K562 (cell line): ENCODE measurements around the gene TEX14. TPM values are rescaled to one million over a fixed set of nuclear protein-coding genes. Genes with fewer than 3 reads are reported as not detected.

Source experiments
- ATAC-seq: fragments of 200-7000 bp; cut with Tn5 transposase; 3 replicates; pipeline ENCODE4 v1.9.1; 2020; ENCODE audit warnings: moderate library complexity
- BruUV-seq: library from RNA; stranded (reverse); fragments of 400-500 nt; replicated peaks from 2 replicates; lab custom pipeline; 2021; lab: Mats Ljungman, UMichigan
- CTCF ChIA-PET: fragments of 300-600 bp; formaldehyde crosslinking; extraction: SDS; loops from one replicate; lab custom pipeline; 2021; ENCODE audit warnings: low intra/inter-chr PET ratio; lab: Yijun Ruan, JAX
- POLR2A ChIA-PET: fragments of 300-600, 350-650 bp; sonication (Branson Sonifier 250); formaldehyde crosslinking; extraction: SDS; loops from one replicate; lab custom pipeline; 2021; ENCODE audit warnings: antibody characterized with exemption, inconsistent platforms; lab: Yijun Ruan, JAX
- DNase-seq, 4 experiments: peaks; one replicate each; pipeline versions ENCODE4 v3.0.0 to v3.0.0-alpha.2; 2011 to 2018; ENCODE audit warnings: low spot score in 3 of 4, mixed read lengths in 3 of 4; ENCODE audit errors: extremely low read depth in 1 of 4
- FAIRE-seq: peaks from 2 replicates; lab custom pipeline; 2011; peaks lifted over from hg19 to GRCh38; lab: Jason Lieb, UNC
- H2AFZ ChIP-seq: 2 replicates; pipeline ENCODE4 v1.6.0; 2011; ENCODE audit warnings: low read depth, low read length, control low read depth, inconsistent platforms
- H3K27ac ChIP-seq: fragments of 200-600 bp; 3 replicates; pipeline ENCODE4 v1.8.0; 2011; ENCODE audit warnings: low read depth, mild to moderate bottlenecking, control low read depth, inconsistent platforms, low read length, moderate library complexity, mixed read lengths; ENCODE audit errors: extremely low read depth
- H3K27me3 ChIP-seq, 2 experiments: fragments of 300-600 bp in 1 of 2; 2 replicates in 1 of 2; 3 replicates in 1 of 2; pipeline versions ENCODE4 v1.6.0 to v1.8.0; 2011; ENCODE audit warnings: inconsistent platforms in 2 of 2, low read length in 2 of 2, mild to moderate bottlenecking in 1 of 2, mixed read lengths in 1 of 2, moderate library complexity in 1 of 2; ENCODE audit not compliant: control insufficient read depth in 2 of 2, insufficient read depth in 2 of 2
- H3K36me3 ChIP-seq: fragments of 300-600 bp; 3 replicates; pipeline ENCODE4 v1.8.0; 2011; ENCODE audit warnings: mild to moderate bottlenecking, low read length, inconsistent platforms; ENCODE audit not compliant: control insufficient read depth, insufficient read depth
- H3K4me1 ChIP-seq, 2 experiments: fragments of 200-600 bp in 1 of 2; replicated peaks in 1 of 2; 2 replicates in 1 of 2; 3 replicates in 1 of 2; pipeline versions ENCODE4 v1.5.1 to v1.8.0; 2011; ENCODE audit warnings: inconsistent platforms in 2 of 2, low read length in 2 of 2, mild to moderate bottlenecking in 1 of 2, mixed read lengths in 1 of 2, moderate library complexity in 1 of 2; ENCODE audit not compliant: control insufficient read depth in 2 of 2, insufficient read depth in 2 of 2
- H3K4me2 ChIP-seq: 2 replicates; pipeline ENCODE4 v1.6.1; 2011; ENCODE audit warnings: low read length, control low read depth, inconsistent platforms, mixed read lengths; ENCODE audit not compliant: insufficient read depth
- H3K4me3 ChIP-seq: fragments of 200-600 bp; sonication (generic), shearing (Covaris generic); 2 replicates; pipeline ENCODE4 v1.5.1; 2016; ENCODE audit warnings: control low read depth, inconsistent platforms
- H3K79me2 ChIP-seq: fragments of 200-600 bp; 3 replicates; pipeline ENCODE4 v1.8.0; 2011; ENCODE audit warnings: low read length, inconsistent platforms; ENCODE audit not compliant: control insufficient read depth, insufficient read depth
- H3K9ac ChIP-seq, 2 experiments: 2 replicates each; pipeline versions ENCODE4 v1.6.0 to v1.6.1; 2011; ENCODE audit warnings: low read depth in 2 of 2, low read length in 2 of 2, control low read depth in 1 of 2, inconsistent platforms in 1 of 2, mild to moderate bottlenecking in 1 of 2, mixed read lengths in 1 of 2; ENCODE audit not compliant: insufficient read depth in 1 of 2
- H3K9me1 ChIP-seq: one replicate; pipeline ENCODE4 v1.6.0; 2011; ENCODE audit warnings: inconsistent platforms, mild to moderate bottlenecking, low read length, moderate library complexity; ENCODE audit not compliant: control insufficient read depth, insufficient read depth
- H3K9me3 ChIP-seq: replicated peaks from 2 replicates; pipeline ENCODE4 v1.5.1; 2011; ENCODE audit warnings: low read depth, low read length, inconsistent platforms; ENCODE audit not compliant: control insufficient read depth, insufficient read depth
- H4K20me1 ChIP-seq: replicated peaks from 2 replicates; pipeline ENCODE4 v1.6.1; 2011; ENCODE audit warnings: low read length, inconsistent platforms, mixed read lengths; ENCODE audit not compliant: control insufficient read depth, insufficient read depth
- ATF7 ChIP-seq: fragments of 450-650 bp; IDR thresholded peaks from 2 replicates; pipeline ENCODE4 v1.7.1; 2014; ENCODE audit warnings: mild to moderate bottlenecking, moderate library complexity
- DACH1 ChIP-seq: fragments of 450-650 bp; IDR thresholded peaks from 2 replicates; pipeline ENCODE4 v1.6.1; 2018; ENCODE audit not compliant: partially characterized antibody
- E2F8 ChIP-seq: fragments of 450-650 bp; IDR thresholded peaks from 2 replicates; pipeline ENCODE4 v1.7.1; 2018; ENCODE audit warnings: mild to moderate bottlenecking, low read depth; ENCODE audit not compliant: partially characterized antibody
- FOXK1 ChIP-seq: sonication (generic); formaldehyde crosslinking; IDR thresholded peaks from 2 replicates; pipeline ENCODE4 v1.8.0; 2022; ENCODE audit warnings: missing genetic modification reagents, mild to moderate bottlenecking, borderline replicate concordance
- GABPB1 ChIP-seq: sonication (generic); formaldehyde crosslinking; IDR thresholded peaks from 2 replicates; pipeline ENCODE4 v1.8.0; 2022; ENCODE audit warnings: mild to moderate bottlenecking, missing genetic modification reagents
- GTF2F1 ChIP-seq: IDR thresholded peaks from 2 replicates; pipeline ENCODE4 v1.6.1; 2011; ENCODE audit warnings: low read depth, low read length, improper control_type of control experiment
- KLF10 ChIP-seq: fragments of 250-450 bp; sonication (Bioruptor Pico); IDR thresholded peaks from 2 replicates; pipeline ENCODE4 v1.6.1; 2021; ENCODE audit warnings: matching md5 sums
- MEIS2 ChIP-seq: fragments of 450-650 bp; IDR thresholded peaks from 2 replicates; pipeline ENCODE4 v1.6.1; 2014; ENCODE audit warnings: mild to moderate bottlenecking; ENCODE audit not compliant: partially characterized antibody
- MLLT1 ChIP-seq, 2 experiments: fragments of 450-650 bp; IDR thresholded peaks; 2 replicates each; pipeline ENCODE4 v1.6.1; 2016
- MTA3 ChIP-seq: fragments of 450-650 bp; formaldehyde crosslinking; IDR thresholded peaks from 2 replicates; pipeline ENCODE4 v1.6.1; 2017; ENCODE audit warnings: mild to moderate bottlenecking, borderline replicate concordance
- NR4A1 ChIP-seq, 2 experiments: fragments of 250-450 bp in 1 of 2; fragments of 450-650 bp in 1 of 2; sonication (Bioruptor Pico) in 1 of 2; IDR thresholded peaks; 2 replicates each; pipeline versions ENCODE4 v1.4.0 to v1.6.1; 2016 to 2020; ENCODE audit warnings: mild to moderate bottlenecking in 2 of 2, missing compliant biosample characterization in 1 of 2, missing genetic modification characterization in 1 of 2, moderate library complexity in 1 of 2
- PTBP1 ChIP-seq: fragments of 200-400 bp; formaldehyde crosslinking; IDR thresholded peaks from 2 replicates; pipeline ENCODE4 v1.6.1; 2017; ENCODE audit warnings: low read depth, low read length
- RBM25 ChIP-seq: fragments of 200-400 bp; formaldehyde crosslinking; IDR thresholded peaks from 2 replicates; pipeline ENCODE4 v1.6.1; 2018; ENCODE audit warnings: low read length, low read depth, moderate library complexity; ENCODE audit not compliant: severe bottlenecking
- THRAP3 ChIP-seq: fragments of 450-650 bp; IDR thresholded peaks from 2 replicates; pipeline ENCODE4 v1.6.1; 2016; ENCODE audit warnings: mild to moderate bottlenecking, inconsistent platforms, borderline replicate concordance
- UBTF ChIP-seq, 2 experiments: IDR thresholded peaks; 2 replicates each; pipeline ENCODE4 v1.6.1; 2012; ENCODE audit warnings: improper control_type of control experiment in 2 of 2, low read depth in 2 of 2, low read length in 2 of 2, borderline replicate concordance in 1 of 2
- ZNF239 ChIP-seq: fragments of 250-450 bp; sonication (Bioruptor Pico); IDR thresholded peaks from 2 replicates; pipeline ENCODE4 v1.4.0; 2020; ENCODE audit warnings: mild to moderate bottlenecking
- ZNF282 ChIP-seq: sonication (generic); formaldehyde crosslinking; IDR thresholded peaks from 2 replicates; pipeline ENCODE4 v1.8.1; 2023; ENCODE audit warnings: missing genetic modification reagents
- WGBS: fragments of 100-300 bp; shearing (Covaris generic); methylation state at CpG from one replicate; pipeline ENCODE4 v1.1.6; 2016; ENCODE audit warnings: low coverage, mixed read lengths; ENCODE audit not compliant: insufficient coverage; ENCODE audit errors: missing lambda C conversion rate; 5-methylcytosine and 5-hydroxymethylcytosine counted together
- in situ Hi-C: fragments of 300-500 bp; cut with MboI; formaldehyde crosslinking; loops from 4 replicates; pipeline ENCODE4 v1.15.0; 2018; ENCODE audit warnings: inconsistent platforms, mixed read lengths
- intact Hi-C: fragments of 100-400 bp; cut with micrococcal nuclease; formaldehyde crosslinking; loops from 2 replicates; pipeline ENCODE4 v1.14.2; 2022
- polyA plus RNA-seq, 8 experiments: library from polyadenylated mRNA; depleted of rRNA in 4 of 8; stranded (reverse) in 5 of 8; unstranded in 3 of 8; fragments of >200 nt; fragmentation: Nextera tagmentation in 2 of 8; fragmentation: Illumina TruSeq in 1 of 8; extraction: Ambion mirVana in 2 of 8; extraction: Trizol in 1 of 8; gene quantifications; 2 replicates each; pipeline versions ENCODE4 v1.2.1 to v1.2.3, GENCODE V29; 2011 to 2014; ENCODE audit warnings: inconsistent platforms in 1 of 8, missing spikeins in 1 of 8
- total RNA-seq, 7 experiments: library from RNA; depleted of rRNA in 6 of 7; stranded (reverse); fragments of >200 nt in 6 of 7; fragmentation: Illumina TruSeq in 2 of 7; extraction: Trizol in 2 of 7; gene quantifications; 2 replicates each; pipeline versions ENCODE4 v1.2.1 to v1.2.3, GENCODE V29; 2011 to 2021; ENCODE audit warnings: low replicate concordance in 1 of 7

Gene TEX14
- total and polyA plus RNA-seq, 9 of the 15 experiments (the other 6 are each of a cell fraction or from before 2014, with no cell fraction given) = 0.05 to 0.12 (median 0.09) TPM; not detected in 1

GRCh38 chr17:58666858-58667267 is 25.0 kb downstream of the TEX14 start:
- Histone ChIP-seq H3K9me3 (no peaks in the 10 kb centered on the region), H3K36me3 (no peaks in the 10 kb centered on the region), H3K9ac (peak overlapping the region; percentile 73 to 80), H3K9me1 (no peaks in the 10 kb centered on the region), H3K4me2 (peak overlapping the region; percentile 86), H3K4me3 (peak overlapping the region; percentile 25), H3K79me2 (no peaks in the 10 kb centered on the region), H3K4me1 (peaks cover 15 to 26% of the 10 kb centered on the region in 2 experiments), H3K27ac (peak overlapping the region; percentile 81), H3K27me3 (no peaks in the 10 kb centered on the region), H4K20me1 (no peaks in the 10 kb centered on the region), H2AFZ (peak overlapping the region; percentile 100)
- in situ Hi-C loops (no loop called here), intact Hi-C loops (loop anchor here (1.0 kb wide), 1 partner anchor 12 kb away; no protein-coding TSS in a partner anchor)
- no TSS peak for BruUV-seq
- ChIA-PET POLR2A (interaction anchor here (1.0 to 9.6 kb wide), 4 partner anchors 7 to 36 kb away, joined by 3 to 88 read pairs (median 43); no protein-coding TSS in a partner anchor), CTCF (no interaction called here)
- WGBS = 13% methylated on average over 19 of the region's 19 CpGs
- FAIRE-seq (peak; percentile 86), DNase-seq (peak; percentile 76 to 95 (median 78)), ATAC-seq (peak; percentile 88)
- TF ChIP-seq MEIS2 (peak; percentile 46), UBTF (IDR thresholded peaks at IDR 0.05; ENCODE audit: borderline replicate concordance in 1 of 2, low read depth in 2 of 2, low read length in 2 of 2) (no peak), E2F8 (peak; percentile 64), ATF7 (peak; percentile 98), RBM25 (no peak), THRAP3 (no peak), NR4A1 (CRISPR knock-in tag; IDR thresholded peaks at IDR 0.05) (no peak), NR4A1 (tag; IDR thresholded peaks at IDR 0.05) (peak; percentile 89), FOXK1 (CRISPR knock-in tag) (no peak), GTF2F1 (no peak), ZNF239 (CRISPR knock-in tag) (peak; percentile 75), PTBP1 (no peak), ZNF282 (CRISPR knock-in tag) (no peak), GABPB1 (peak; percentile 82), MTA3 (peak; percentile 97), KLF10 (CRISPR knock-in tag) (no peak), DACH1 (no peak), MLLT1 (IDR thresholded peaks at IDR 0.05) (no peak)
